UCSD-AML1 (cell line): ENCODE results near the gene CDK6.

Experiments used
- DNase-seq: peaks from one replicate; lab custom pipeline; 2025; ENCODE audit not compliant: unreplicated experiment; lab: John Stamatoyannopoulos, UW

The CDK6 gene

DNA sequence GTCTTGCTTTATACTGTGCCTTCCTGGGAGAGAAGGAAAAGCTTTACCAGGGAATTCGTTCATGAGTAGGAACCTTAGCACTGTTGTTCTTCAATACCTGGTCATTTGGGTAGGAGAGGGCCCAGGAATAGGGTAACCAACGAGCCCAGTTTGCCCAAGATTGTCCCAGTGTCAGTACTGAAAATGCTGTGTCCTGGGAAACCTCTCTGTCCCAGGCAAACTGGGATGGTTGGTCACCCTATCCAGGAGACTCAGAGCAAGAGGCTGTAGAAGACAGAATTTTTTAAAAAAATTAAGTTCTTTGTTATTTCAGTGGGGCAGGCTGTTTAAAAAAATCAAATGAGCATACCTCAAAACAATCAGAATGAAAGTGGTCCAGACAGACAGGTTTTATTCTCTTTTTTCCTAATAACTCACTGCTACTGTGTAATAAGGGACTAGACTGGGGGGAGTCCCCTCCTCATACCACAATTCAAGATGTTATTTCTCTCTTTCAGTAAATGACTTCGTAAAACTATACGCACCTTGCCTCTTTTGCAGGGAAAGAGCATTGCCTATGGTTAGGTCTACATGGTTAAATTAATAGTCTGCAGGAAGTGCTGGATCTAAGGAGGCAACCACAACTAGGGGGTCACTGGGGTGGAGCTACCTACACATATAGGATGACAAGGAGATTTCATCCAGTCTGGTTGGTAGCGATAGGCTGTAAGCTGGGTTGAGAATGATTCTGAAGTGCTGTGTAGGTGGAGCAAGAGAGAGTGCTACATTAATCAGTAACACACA is 205.1 kb downstream of the CDK6 start:
- DNase-seq, result no peak

DNA sequence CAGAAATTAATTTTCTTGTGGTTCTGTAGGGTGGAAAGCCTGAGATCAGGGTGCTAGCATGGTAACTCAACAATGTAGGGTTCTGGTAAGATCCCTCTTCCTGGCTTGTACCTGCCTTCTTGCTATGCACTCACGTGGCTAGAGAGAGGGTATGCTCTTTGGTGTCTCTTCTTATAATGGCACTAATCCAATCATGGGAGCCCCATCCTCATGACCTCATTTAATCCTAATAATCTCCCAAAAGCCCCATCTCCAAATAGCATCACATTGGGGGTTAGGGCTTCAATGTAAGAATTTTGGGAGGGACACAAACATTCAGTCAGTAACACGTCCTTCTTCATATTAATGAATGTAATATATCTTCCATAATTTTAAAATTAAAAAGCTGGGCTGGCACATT is 206.6 kb downstream of the CDK6 start:
- DNase-seq, result no peak

DNA sequence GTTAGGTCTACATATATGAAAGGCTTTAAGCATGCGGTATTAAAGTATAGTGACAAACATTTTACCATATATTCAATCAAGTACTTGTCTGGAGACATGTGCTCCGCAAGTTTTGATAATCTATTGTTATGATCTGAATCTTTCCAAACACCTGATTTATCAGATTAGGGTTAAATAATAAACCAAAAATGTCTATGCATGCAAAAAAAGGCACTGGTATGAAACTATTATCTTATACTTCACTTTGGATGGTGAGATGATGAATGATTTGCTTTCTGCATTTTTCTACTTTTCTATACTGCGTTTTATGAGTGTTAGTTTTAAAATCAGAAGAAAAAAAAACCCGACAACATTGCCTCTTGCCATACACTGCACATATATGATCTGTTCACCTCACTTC is 208.4 kb downstream of the CDK6 start:
- no peak for DNase-seq

DNA sequence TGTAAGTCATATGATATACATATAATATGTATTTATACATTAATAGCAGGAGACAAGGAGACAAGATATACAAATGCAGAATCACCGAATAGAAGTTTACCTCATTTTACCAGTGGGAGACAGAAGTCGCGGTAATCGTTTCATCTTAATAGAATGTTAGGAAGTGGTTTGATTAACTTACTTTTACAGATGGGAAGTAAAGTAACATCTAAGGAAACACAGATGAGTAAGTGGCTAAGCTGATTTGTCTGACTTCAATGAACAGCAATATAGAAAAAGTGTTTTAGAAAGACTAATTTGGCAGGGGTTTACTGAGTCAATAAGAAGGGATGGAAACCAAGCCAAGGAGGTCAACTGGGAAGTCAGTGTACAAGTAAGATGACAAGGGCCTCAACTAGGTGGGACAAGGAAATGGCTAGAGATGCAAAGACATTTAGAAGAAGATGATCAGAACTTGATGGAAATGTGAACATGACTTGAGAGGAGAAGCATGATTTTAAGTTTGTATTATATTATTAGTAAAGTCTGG is 210.0 kb downstream of the CDK6 start:
- no peak for DNase-seq

DNA sequence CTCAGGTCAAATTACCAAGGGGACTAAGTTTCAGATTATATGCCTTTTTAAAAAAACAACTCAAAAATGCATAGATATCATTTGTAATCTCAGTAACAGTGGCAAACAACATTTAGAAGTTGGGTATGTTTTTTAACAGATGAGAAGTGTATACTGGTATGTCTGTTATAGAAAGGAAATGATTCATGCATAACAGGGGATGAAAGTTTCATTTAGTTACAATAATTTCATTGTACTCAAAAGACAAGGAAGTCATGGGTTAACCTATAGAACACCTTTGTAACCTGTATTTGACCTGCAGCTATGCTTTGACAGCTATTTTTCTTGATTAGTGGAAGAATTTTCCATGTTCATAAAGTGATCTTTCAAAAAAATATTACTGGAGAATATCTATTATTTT is 210.8 kb downstream of the CDK6 start:
- DNase-seq, result no peak

DNA sequence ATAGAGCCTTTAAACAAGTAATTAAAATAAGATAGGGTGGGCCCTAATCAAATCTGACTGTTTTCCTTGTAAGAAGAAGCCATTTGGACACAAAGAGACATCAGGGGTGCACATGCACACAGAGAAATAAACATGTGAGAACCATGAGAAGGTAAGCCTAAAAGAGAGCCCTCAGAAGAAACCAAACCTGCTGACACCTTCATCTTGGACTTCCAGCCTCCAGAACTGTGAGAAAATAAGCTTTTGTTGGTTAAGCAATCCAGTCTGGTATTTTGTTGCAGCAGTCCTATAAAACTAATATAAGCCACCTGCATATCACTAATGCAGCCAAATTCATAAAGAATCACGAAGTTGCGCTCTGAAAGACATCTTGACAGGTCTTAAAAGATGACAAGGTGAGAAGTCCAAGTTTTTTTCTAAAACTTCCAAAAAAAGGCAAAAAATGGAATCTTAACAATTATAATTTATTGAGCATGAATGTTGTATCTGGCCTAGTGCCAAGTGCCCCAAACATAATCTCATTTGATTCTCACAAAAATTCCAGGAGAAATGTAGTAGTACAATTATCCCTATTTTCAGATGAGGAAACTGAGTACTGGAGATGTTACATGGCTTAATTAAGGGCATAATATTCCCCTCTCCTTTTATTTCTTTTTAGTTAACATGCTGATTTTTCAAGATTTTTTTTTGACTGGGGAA is 211.9 kb downstream of the CDK6 start:
- no peak for DNase-seq

DNA sequence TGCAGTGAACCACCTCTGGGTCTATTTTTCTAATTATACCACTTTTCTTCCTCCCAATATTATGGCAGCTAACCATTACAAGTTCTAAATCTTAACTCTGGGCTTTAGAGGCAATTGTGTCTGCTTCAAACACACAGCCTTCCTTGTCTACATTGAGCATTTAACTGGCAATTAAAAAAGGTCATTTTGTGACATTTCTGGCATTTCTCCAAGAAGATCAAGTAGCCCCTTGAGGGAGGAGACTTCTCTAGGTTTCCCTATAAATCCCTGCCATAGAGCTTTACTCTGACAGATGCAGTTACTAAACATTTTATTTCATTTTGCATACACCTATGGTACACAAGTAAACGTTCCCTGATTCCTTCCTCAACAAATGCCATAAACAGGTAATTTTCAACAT is 212.8 kb downstream of the CDK6 start:
- no peak for DNase-seq

DNA sequence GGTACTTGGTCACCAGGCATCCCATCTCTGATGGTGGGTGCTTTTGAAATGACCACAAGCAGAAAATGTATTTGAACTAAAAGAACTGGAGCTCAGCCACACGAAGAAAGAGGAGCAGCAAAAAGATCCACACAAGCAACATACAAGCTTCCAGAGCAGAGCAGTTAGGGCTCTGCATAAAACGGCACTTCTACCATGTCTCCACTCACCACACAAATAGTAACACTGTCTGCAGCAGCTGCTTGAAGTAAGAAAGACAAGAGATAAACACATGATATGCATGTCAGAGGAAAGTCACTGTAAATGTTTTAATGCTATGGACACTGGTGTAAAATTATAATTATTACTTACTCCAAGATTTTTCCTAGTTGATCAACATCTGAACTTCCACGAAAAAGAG is 213.7 kb downstream of the CDK6 start:
- no peak for DNase-seq

DNA sequence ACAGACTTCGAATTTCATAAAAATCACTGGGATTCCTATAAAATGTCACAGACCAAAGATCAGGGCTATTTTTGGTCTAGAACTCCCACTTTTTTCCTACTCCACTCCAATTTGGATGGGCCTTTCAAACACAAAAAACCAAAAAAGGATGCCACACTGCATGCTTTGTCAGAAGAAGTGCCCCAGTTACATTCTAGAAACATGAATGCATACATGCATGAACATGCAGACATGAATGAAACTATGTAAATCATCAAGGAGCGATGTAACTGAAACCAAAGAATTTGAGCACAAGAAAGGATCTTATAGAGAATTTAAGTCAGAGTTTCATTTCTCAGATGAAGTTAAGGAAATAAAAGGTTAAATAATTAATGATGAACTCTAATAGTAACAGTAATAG is 214.3 kb downstream of the CDK6 start:
- DNase-seq, result no peak

DNA sequence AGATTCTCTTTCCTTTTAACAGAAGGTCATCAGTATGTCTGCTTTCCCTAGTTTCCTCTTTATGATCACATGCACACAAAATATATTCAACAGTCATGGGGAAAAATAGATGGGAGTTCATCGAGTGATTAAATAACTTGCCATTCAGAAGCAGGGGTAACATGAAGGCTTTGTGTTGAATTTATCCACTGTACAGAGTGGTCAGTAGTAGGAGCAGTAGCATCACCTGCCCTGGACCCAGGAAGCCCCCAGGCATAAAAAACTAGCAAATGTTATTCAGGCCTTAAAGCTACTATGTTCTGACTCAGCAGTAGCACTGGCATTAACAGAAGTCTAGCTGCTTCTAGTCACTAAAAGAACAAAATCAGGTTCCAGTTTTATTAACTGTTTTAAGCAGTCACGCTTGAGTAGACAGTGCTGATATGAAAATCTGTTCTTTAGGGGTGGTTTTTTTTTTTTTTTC is 214.8 kb downstream of the CDK6 start:
- no peak for DNase-seq

DNA sequence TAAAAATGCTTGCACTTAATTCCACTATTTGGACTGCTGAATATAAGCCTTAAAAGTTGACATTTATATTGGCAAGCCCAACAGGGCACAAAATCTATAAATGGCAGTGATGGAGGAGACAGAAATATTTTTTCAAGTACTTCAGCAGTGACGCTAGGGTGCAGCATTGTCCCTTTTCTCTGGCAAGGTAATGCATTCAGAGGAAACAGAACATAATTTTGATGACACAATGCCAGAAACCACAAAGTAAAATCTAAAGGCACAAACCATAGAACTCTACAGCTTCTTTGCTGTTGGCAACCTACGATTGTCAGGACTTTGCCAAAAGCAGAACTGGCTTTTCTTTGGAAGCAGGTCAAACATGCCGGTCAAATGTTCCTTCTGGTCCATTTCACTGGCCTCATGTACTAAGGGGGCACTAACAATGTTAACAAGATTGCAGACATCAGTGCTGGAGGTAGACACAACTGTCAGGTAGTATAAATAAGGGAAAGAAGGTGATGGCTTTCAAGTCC is 215.3 kb downstream of the CDK6 start:
- DNase-seq, result peak; percentile 12

DNA sequence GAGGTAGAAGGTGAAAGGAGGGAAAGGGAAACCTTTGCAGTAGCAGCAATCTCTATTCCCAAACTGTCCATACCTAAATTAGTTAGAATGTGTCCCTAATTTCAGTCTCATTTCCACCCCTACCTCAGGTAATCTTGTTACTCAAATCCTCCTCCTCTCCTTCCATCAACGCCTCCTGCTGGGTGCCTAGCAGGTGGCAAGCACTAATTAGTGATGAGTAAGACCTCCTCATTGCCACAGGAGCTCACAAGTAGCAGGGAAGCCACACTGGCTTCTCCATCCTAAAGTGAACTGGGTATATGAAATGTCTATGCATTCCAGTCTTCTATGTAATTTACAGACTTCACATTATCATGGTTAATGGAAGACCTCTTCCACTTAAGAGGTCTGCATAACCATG is 220.5 kb downstream of the CDK6 start:
- DNase-seq, result no peak

DNA sequence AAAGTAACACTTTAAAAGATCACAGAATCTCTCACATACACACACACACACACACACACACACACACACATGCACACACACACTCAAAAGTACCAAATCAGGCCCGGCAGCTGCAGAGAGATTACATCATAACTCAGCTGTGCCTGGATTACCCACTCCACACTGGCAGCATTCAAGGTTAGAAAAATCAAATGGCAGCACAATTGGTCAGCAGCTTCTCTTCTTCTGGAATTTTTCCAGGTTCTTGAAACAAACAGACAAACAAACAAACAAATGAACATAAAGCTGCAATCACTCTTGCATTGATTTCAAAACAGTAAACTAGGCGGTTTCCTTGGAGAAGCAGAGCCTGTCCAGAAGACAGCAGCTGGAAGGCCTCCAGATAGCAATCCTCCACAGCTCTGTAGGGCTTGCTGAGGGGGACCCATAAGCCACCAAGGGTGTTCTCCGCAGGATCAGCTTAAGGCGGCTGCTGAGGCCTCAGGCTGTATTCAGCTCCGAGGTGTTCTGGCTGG is 221.7 kb downstream of the CDK6 start:
- no peak for DNase-seq

DNA sequence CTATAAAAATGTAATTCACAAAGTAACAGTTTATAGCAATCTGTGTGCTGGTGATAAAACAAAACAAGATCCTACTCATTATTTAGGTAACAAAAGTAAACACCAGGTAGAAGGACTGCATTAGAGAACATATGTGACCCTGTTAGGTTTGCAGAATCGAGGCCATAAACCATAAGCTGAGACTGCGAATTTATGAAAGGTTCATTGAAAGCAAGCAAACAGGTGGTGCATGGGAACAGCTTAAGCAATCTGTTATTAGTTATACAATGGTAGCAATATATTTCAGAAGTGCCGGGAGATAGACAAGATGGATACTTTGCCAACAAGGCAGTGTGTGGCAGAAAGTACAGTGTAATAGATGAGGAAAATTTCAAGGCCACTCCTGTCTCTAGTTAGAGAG is 222.7 kb downstream of the CDK6 start:
- no peak for DNase-seq

DNA sequence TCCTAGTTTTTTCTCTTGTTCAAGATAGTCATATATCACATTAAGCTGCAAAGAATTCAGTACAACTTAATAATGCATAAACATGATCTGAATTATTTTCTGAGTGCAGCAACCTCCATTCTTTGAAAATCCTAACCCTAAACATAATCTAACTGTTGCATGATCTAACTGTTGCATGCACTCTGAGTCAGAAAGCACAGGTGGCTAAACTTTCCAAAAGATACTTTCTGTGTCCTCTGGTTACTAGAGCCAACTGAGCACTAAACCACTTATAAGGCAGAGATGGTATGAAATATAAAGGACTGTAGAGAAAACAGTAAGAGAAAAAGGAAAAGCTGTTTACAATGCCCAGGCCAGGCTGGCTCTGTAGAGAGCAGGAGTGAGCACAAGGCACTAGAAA is 223.2 kb downstream of the CDK6 start:
- DNase-seq, result no peak

DNA sequence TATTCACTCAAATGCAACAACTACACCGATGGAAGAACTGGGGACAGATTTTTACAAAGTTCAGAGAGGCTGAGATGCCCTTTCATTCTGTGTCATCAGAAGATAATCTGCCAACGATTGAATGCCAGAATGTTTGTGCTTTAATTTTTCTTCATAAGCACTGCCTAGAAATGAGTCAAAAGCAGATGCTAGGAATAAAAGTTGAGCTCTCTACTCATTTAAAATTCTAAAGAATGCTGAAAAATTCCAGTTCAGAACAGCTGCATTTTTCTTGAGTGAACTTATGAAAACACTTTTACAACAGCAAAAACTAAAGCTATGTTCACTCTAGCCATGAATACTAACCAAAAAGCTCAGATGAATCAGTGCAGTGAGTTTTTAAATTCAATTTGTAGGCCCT is 223.9 kb downstream of the CDK6 start:
- DNase-seq, result no peak

DNA sequence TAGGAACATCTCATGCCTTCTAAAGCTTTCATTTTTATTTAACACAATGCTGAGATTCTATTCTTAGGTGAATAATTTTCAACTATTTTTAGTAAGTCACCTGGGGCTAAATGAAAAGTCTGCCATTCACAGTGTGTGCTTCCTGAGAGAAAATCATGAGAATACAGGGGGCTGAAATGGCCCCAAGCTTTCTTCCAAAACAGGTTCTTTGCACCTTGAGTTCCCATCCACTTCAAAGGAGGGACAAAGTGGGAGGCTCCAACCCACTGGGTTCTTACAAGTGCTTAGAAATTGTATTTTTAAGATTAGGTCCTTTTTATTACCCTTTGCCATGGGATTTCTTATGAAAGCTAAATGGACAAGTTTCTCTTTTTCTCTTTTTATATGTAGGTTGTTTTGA is 224.6 kb downstream of the CDK6 start:
- DNase-seq, result no peak

DNA sequence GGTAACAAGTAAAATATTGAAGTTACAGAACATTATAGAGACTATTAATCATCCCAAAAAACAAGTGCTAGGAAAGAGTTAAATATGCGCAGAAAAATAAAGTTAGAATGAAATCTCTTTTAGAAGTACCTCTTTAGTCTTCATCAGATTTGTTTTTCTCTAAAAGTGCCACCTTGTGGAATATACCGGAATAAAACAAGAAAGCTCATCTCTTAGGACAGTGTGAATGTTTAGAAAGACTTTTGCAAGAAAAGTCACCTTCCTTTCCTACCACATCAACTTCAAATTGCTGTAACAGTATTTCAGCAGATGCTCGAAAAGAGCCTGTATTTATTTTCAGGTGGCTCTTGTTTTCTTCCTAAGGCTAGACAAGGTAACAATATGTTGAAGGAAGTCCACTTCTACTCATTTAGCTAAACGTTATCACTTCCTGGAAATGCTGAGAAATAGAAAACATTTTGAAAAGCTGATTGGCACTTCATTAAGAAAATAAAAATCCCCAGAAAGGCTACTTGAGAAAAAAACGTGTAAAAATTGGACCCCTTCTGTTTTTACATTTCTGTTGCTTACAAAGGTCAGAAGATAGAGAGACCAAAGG is 226.4 kb downstream of the CDK6 start:
- no peak for DNase-seq

DNA sequence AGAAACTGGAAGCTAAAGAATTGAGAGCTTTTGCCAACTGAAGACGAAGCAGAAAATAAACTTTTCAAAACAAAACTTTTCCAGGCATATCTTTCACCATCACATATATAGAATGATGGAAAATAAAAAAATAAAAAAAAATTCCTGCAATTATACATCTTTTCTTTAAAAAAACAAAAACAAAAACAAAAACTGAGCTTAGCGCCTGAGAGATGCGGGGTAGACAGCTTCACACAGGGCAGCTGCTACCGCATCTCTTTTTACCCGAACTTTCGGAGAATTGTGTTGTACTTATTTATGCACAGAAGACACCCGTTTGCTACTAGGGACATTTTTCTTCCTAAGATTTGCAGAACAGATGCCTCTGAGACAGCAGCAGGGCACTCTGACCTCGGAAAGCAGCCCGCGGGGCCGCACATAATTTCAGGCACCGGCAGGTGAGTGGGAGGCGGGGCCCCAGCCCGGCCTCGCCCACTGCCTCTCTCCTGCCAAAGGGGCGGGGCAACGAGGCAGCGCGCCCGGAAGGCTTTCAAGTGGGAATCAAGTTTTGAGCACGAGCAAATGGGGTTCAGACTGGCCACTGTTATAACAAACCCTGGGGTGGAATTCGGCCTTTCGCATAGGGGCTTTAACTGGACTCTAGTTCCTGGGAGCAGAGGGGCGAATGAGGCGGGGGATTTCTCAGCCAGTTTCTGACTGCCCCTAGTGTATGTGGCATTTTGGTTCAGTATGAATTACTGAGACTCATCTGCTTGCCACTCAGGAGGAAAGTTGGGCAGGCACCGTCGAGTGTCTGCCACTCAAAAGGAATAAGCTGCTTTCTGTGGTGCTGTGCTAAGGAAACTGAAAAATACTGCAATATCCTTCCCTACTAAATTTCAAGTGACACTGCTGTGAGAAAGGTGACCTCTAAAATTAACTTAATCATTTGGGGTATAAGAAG is 227.7 kb downstream of the CDK6 start:
- no peak for DNase-seq

DNA sequence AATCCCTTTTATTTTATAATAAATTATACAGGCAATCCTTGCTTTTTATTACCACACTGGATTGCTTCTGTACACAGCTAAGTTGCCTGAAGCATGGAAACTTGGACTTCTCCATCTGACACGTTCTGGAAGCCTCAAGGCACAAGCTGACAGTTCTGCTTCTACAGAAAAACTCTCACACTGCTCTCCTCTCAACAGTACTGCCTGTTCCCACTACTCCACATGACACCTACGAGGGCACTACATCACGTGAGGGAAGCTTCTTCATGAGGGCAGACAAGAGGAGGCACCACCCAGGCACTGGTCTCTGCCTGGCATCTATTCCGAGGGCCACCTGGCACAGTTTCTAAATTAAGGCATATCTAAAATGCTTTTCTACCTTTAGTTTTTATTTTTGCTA is 229.4 kb downstream of the CDK6 start:
- no peak for DNase-seq
